ENCODE measurements around the gene SORCS2. TPM values are rescaled to one million over a fixed set of nuclear protein-coding genes. Genes with fewer than 3 reads are reported as not detected.

Gene SORCS2
- total and polyA plus RNA-seq, 2 of the 4 experiments (the other 2 are of a cell fraction), result 0.36 to 0.62 TPM

DNA sequence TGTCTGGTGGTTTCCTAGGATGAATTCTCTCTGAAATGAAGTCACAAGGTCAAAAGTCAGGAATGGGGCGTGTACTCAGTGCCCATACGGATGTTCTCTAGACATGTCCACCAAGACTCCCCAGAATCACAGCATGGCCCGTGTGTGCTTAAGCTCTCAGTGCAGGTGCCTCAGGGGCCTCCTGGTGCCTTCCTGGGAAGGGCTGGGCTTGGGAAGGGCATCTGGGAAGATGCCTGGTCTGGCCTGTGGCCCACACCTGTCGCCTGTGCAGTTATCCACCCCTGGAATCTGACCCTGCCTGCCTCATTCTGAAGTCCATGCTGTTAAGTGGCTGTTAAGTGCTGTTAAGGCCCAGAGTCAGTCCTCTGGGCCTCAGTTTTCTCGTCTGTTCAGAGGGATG lies 31.2 kb downstream of the SORCS2 start:
- ChIA-PET POLR2A (ENCODE audit: unreplicated experiment) (no interaction called here), CTCF (no interaction called here)
- Histone ChIP-seq H4K91ac (ENCODE audit: insufficient read depth, low read depth, low read length) (no peak overlapping the region), H3K36me3 (ENCODE audit: control insufficient read depth, insufficient read depth, low read length) (no peaks in the 10 kb centered on the region), H3K56ac (ENCODE audit: extremely low read depth, insufficient read depth, low read length) (no peak overlapping the region), H3K27me3 (ENCODE audit: control insufficient read depth, insufficient read depth, low read length) (peaks cover 29% of the 10 kb centered on the region), H2BK5ac (ENCODE audit: low read depth, low read length, poor library complexity, severe bottlenecking) (no peak overlapping the region), H3K14ac (replicated peaks; ENCODE audit: low read depth, low read length) (no peak overlapping the region), H4K20me1 (ENCODE audit: insufficient read depth, low read length) (no peaks in the 10 kb centered on the region), H2AK5ac (ENCODE audit: low read depth, low read length) (no peak overlapping the region), H3K9ac (ENCODE audit: low read depth, low read length) (no peak overlapping the region), H3K4me1 (ENCODE audit: control insufficient read depth, insufficient read depth, low read length) (no peaks in the 10 kb centered on the region; the same call in 1 of the 2 replicates), H2AFZ (replicated peaks; ENCODE audit: low read length, poor library complexity) (no peak overlapping the region), H3K4me2 (ENCODE audit: low read depth, low read length) (no peak overlapping the region), H3K18ac (ENCODE audit: low read depth, low read length) (no peak overlapping the region), H3K4ac (ENCODE audit: low read depth, low read length) (no peak overlapping the region), H3K23ac (ENCODE audit: low read depth, low read length) (no peak overlapping the region), H3K9me1 (ENCODE audit: insufficient read depth, low read length) (no peaks in the 10 kb centered on the region), H3K9me3 (ENCODE audit: control insufficient read depth, insufficient read depth, low read length) (no peaks in the 10 kb centered on the region), H2AK9ac (replicated peaks; ENCODE audit: low read depth, low read length, poor library complexity) (no peak overlapping the region), H4K5ac (ENCODE audit: low read depth, low read length) (no peak overlapping the region), H3K27ac (ENCODE audit: insufficient read depth, low read length) (no peak overlapping the region), H4K8ac (ENCODE audit: low read depth in 2 of 2, low read length in 2 of 2) (no peak overlapping the region), H2BK15ac (ENCODE audit: low read depth, low read length) (no peak overlapping the region), H3K79me1 (ENCODE audit: low read depth in 1 of 2, low read length in 2 of 2) (no peaks in the 10 kb centered on the region), H3K4me3 (ENCODE audit: insufficient read depth, low read depth, low read length) (no peak overlapping the region), H2BK120ac (ENCODE audit: low read depth, low read length) (no peak overlapping the region), H2BK20ac (ENCODE audit: low read depth, low read length) (no peak overlapping the region)
- intact Hi-C loops (cut with micrococcal nuclease) (no loop called here), in situ Hi-C loops (cut with MboI; ENCODE audit: low sequenced_read_pairs) (no loop called here), dilution Hi-C loops (cut with HindIII; ENCODE audit: low sequenced_read_pairs, unreplicated experiment) (no loop called here)
- DNase-seq (no peak), ATAC-seq (ENCODE audit: low read depth) (no peak)
- no TSS peak for BruUV-seq (replicated peaks)
- TF ChIP-seq RCOR1 (IDR thresholded peaks at IDR 0.05; ENCODE audit: insufficient replicate concordance, low read length) (no peak), CHD1 (IDR thresholded peaks at IDR 0.05; ENCODE audit: low read depth, low read length) (no peak), FOS (IDR thresholded peaks at IDR 0.05; ENCODE audit: low read depth, low read length) (no peak), MAFK (IDR thresholded peaks at IDR 0.05; ENCODE audit: low read depth, low read length) (no peak)
- TF ChIP-seq, protein P1, sequence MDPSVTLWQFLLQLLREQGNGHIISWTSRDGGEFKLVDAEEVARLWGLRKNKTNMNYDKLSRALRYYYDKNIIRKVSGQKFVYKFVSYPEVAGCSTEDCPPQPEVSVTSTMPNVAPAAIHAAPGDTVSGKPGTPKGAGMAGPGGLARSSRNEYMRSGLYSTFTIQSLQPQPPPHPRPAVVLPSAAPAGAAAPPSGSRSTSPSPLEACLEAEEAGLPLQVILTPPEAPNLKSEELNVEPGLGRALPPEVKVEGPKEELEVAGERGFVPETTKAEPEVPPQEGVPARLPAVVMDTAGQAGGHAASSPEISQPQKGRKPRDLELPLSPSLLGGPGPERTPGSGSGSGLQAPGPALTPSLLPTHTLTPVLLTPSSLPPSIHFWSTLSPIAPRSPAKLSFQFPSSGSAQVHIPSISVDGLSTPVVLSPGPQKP (IDR thresholded peaks at IDR 0.05; ENCODE audit: borderline replicate concordance, low read depth, low read length), result no peak
- WGBS, 2 experiments (ENCODE audit: extremely low coverage in 2 of 2, insufficient read length in 1 of 2), result no CpG with 5 or more reads among the region's 5 CpGs
